Neural progenitor cell (in vitro differentiated cells): ENCODE data around the gene GPR61. TPM values are rescaled to one million over a fixed set of nuclear protein-coding genes. Genes with fewer than 3 reads are reported as not detected.
A peak's percentile ranks its signal among the peaks of the same experiment; 100 is the strongest.

Experiments
- DNase-seq: peaks from one replicate; pipeline ENCODE4 v3.0.0-alpha.2; 2016; ENCODE audit warnings: low spot score
- H2AFZ ChIP-seq: fragments of 200-600 bp; sonication (generic); replicated peaks from 2 replicates; pipeline ENCODE4 v1.6.1; 2016; ENCODE audit warnings: antibody characterized with exemption
- H3F3A ChIP-seq: fragments of 200-600 bp; sonication (generic); 2 replicates; pipeline ENCODE4 v1.6.1; 2016; ENCODE audit warnings: antibody characterized with exemption, low read depth
- H3K27ac ChIP-seq: fragments of 200-600 bp; sonication (generic); 2 replicates; pipeline ENCODE4 v1.5.1; 2016; ENCODE audit warnings: mild to moderate bottlenecking
- H3K27me3 ChIP-seq: fragments of 200-600 bp; sonication (generic); 2 replicates; pipeline ENCODE4 v1.6.1; 2016; ENCODE audit warnings: mild to moderate bottlenecking, moderate library complexity
- H3K36me3 ChIP-seq: fragments of 200-600 bp; sonication (generic); 2 replicates; pipeline ENCODE4 v1.5.1; 2016
- H3K4me1 ChIP-seq: fragments of 200-600 bp; sonication (generic); 2 replicates; pipeline ENCODE4 v1.6.1; 2016; ENCODE audit warnings: mixed run types
- H3K4me2 ChIP-seq: fragments of 200-600 bp; sonication (generic); 2 replicates; pipeline ENCODE4 v1.6.1; 2016
- H3K4me3 ChIP-seq: fragments of 200-600 bp; sonication (generic); 2 replicates; pipeline ENCODE4 v1.5.1; 2016
- H3K79me2 ChIP-seq: fragments of 200-600 bp; sonication (generic); 2 replicates; pipeline ENCODE4 v1.6.1; 2016; ENCODE audit warnings: low read depth
- H3K9ac ChIP-seq: fragments of 200-600 bp; sonication (generic); 2 replicates; pipeline ENCODE4 v1.6.1; 2016
- H3K9me3 ChIP-seq: fragments of 200-600 bp; sonication (generic); 2 replicates; pipeline ENCODE4 v1.5.1; 2016; ENCODE audit warnings: low read depth
- H4K20me1 ChIP-seq: fragments of 200-600 bp; sonication (generic); 2 replicates; pipeline ENCODE4 v1.6.1; 2016; ENCODE audit warnings: low read depth
- H3K27ac Mint-ChIP-seq: 3 replicates; pipeline ENCODE4 v1.8.0; 2021; ENCODE audit warnings: mixed read lengths
- H3K27me3 Mint-ChIP-seq: 2 replicates; pipeline ENCODE4 v1.8.0; 2022; ENCODE audit warnings: low read depth, mild to moderate bottlenecking, inconsistent platforms, moderate library complexity, mixed read lengths; ENCODE audit not compliant: insufficient read depth
- H3K36me3 Mint-ChIP-seq: 3 replicates; pipeline ENCODE4 v1.8.0; 2021; ENCODE audit warnings: mixed read lengths
- H3K4me1 Mint-ChIP-seq: 3 replicates; pipeline ENCODE4 v1.8.0; 2021; ENCODE audit warnings: mixed read lengths
- H3K4me3 Mint-ChIP-seq: 3 replicates; pipeline ENCODE4 v1.8.0; 2021; ENCODE audit warnings: mild to moderate bottlenecking, moderate library complexity, mixed read lengths
- H3K9me3 Mint-ChIP-seq: 3 replicates; pipeline ENCODE4 v1.8.0; 2020; ENCODE audit warnings: mixed read lengths
- EZH2 ChIP-seq: fragments of 200-600 bp; sonication (generic); IDR thresholded peaks from 2 replicates; pipeline ENCODE4 v1.6.1; 2017; ENCODE audit warnings: antibody characterized with exemption, mild to moderate bottlenecking, moderate library complexity
- EZH2phosphoT487 ChIP-seq: fragments of 200-600 bp; sonication (generic); IDR thresholded peaks from 2 replicates; pipeline ENCODE4 v1.6.1; 2017; ENCODE audit warnings: antibody characterized with exemption
- total RNA-seq: library from RNA; depleted of rRNA; stranded (reverse); fragments of >200 nt; gene quantifications from 2 replicates; pipeline ENCODE4 v1.2.3, GENCODE V29; 2015; ENCODE audit warnings: low replicate concordance
- TF ChIP-seq, protein P1 (sequence below): fragments of 200-600 bp; sonication (generic); IDR thresholded peaks from 2 replicates; pipeline ENCODE4 v1.5.1; 2017; ENCODE audit warnings: antibody characterized with exemption, mild to moderate bottlenecking

GPR61 gene
- total RNA-seq, 1 donor from 2014 or later: 0.71 TPM

- H3K4me1 ChIP-seq: peaks cover 15% of the 10 kb centered on the region
- no peak overlapping the region for H3K4me3 Mint-ChIP-seq
- H3F3A ChIP-seq: peaks cover 23% of the 10 kb centered on the region
- peaks cover 5% of the 10 kb centered on the region for H3K36me3 Mint-ChIP-seq
- no peak overlapping the region for H3K9ac ChIP-seq
- H3K79me2 ChIP-seq: no peaks in the 10 kb centered on the region
- no peak overlapping the region for H3K27ac ChIP-seq
- TF ChIP-seq EZH2phosphoT487: no peak
- no peak for TF ChIP-seq EZH2
- TF ChIP-seq, protein P1, sequence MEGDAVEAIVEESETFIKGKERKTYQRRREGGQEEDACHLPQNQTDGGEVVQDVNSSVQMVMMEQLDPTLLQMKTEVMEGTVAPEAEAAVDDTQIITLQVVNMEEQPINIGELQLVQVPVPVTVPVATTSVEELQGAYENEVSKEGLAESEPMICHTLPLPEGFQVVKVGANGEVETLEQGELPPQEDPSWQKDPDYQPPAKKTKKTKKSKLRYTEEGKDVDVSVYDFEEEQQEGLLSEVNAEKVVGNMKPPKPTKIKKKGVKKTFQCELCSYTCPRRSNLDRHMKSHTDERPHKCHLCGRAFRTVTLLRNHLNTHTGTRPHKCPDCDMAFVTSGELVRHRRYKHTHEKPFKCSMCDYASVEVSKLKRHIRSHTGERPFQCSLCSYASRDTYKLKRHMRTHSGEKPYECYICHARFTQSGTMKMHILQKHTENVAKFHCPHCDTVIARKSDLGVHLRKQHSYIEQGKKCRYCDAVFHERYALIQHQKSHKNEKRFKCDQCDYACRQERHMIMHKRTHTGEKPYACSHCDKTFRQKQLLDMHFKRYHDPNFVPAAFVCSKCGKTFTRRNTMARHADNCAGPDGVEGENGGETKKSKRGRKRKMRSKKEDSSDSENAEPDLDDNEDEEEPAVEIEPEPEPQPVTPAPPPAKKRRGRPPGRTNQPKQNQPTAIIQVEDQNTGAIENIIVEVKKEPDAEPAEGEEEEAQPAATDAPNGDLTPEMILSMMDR: no peak
- H3K27ac Mint-ChIP-seq: no peak overlapping the region
- no peaks in the 10 kb centered on the region for H3K36me3 ChIP-seq
- H3K4me2 ChIP-seq: no peak overlapping the region
- peaks cover 7% of the 10 kb centered on the region for H4K20me1 ChIP-seq
- no peak overlapping the region for H3K4me3 ChIP-seq
- H3K27me3 Mint-ChIP-seq: peaks cover 2% of the 10 kb centered on the region
- H3K9me3 ChIP-seq: no peaks in the 10 kb centered on the region
- H2AFZ ChIP-seq: no peak overlapping the region
- H3K9me3 Mint-ChIP-seq: no peaks in the 10 kb centered on the region
- H3K27me3 ChIP-seq: no peaks in the 10 kb centered on the region
- DNase-seq: no peak
- peaks cover 55% of the 10 kb centered on the region for H3K4me1 Mint-ChIP-seq
Observed at GRCh38 chr1:109500941-109501381, 38.7 kb upstream of the GPR61 start.

DNA sequence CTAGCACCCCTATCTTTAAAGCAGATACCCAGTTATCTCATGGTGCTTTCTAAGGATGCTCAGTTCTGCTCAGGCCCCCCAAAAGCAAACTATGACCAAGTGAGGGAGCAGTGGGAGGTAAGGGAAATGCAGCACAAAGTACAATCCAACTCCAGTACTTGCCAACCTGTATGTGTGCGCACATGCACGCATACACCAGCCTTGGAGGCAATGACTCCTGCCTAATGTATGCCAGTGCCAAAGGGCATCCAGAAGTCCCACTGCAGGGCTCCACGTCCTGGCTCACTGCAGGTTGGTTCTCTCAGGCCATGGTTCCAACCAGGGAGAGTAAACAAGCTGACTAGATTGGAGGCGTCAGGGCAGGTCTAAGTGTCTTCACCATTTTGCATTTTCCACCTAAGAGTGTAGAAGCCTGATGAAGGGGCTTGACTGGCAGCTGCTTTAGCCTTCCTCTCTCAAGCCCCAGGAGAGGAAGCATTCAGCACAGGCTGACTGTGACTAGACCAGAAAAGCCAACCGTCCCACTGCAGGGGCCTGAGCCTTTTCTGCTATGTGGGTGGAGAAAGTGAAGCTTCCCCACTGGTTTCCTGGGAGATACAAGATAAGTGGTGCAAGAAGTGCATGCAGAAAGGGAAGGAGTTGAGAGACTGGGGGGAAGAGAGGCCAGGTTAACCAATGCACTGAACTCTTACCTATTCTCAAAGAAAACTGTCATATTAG, 37.9 kb upstream of the GPR61 start:
- Mint-ChIP-seq H3K36me3 (no peaks in the 10 kb centered on the region), H3K27me3 (no peaks in the 10 kb centered on the region), H3K9me3 (no peaks in the 10 kb centered on the region), H3K4me1 (peaks cover 55% of the 10 kb centered on the region), H3K4me3 (peak overlapping the region; percentile 52), H3K27ac (peak overlapping the region; percentile 15)
- no peak for DNase-seq
- H3K9me3 ChIP-seq: no peaks in the 10 kb centered on the region
- H3K4me3 ChIP-seq: no peak overlapping the region
- no peak overlapping the region for H3K27ac ChIP-seq
- H3K4me2 ChIP-seq: no peak overlapping the region
- peaks cover 23% of the 10 kb centered on the region for H3F3A ChIP-seq
- no peaks in the 10 kb centered on the region for H3K27me3 ChIP-seq
- no peaks in the 10 kb centered on the region for H3K36me3 ChIP-seq
- H4K20me1 ChIP-seq: peaks cover 7% of the 10 kb centered on the region
- peaks cover 15% of the 10 kb centered on the region for H3K4me1 ChIP-seq
- no peak overlapping the region for H2AFZ ChIP-seq
- H3K79me2 ChIP-seq: no peaks in the 10 kb centered on the region
- TF ChIP-seq EZH2 (no peak), EZH2phosphoT487 (no peak)
- TF ChIP-seq, protein P1: no peak
- H3K9ac ChIP-seq: no peak overlapping the region

DNA sequence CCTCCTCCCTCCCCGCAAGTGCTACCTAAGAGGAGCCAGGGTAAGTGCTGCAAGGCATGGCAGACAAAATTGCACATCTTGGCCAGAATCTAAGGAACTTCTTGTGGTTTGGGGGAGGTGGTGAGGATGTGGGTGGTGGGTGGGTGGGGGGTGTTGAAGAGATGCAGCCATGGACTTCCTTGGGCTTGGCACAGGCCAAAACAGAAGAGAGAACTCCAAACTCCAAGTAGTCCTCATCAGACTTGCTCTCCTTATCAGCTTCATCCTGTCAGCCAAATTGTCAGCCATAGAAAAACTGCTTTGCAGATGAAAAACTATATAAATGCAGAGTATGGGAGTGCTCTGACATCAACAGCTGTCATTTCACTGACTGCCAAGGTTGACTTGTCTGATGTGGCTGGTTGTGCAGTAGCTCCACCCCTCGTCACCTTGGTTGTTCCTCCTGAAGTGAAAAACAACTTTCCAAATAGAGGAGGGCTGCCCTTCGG, 37.3 kb upstream of the GPR61 start:
- H3K79me2 ChIP-seq: no peaks in the 10 kb centered on the region
- peaks cover 13% of the 10 kb centered on the region for H3K4me1 ChIP-seq
- H3K27me3 ChIP-seq: no peaks in the 10 kb centered on the region
- H3K27ac ChIP-seq: no peak overlapping the region
- no peak overlapping the region for H2AFZ ChIP-seq
- no peaks in the 10 kb centered on the region for H3K9me3 ChIP-seq
- peaks cover 7% of the 10 kb centered on the region for H4K20me1 ChIP-seq
- TF ChIP-seq EZH2 (no peak), EZH2phosphoT487 (no peak)
- TF ChIP-seq, protein P1: no peak
- no peak for DNase-seq
- H3K4me2 ChIP-seq: no peak overlapping the region
- Mint-ChIP-seq H3K36me3 (no peaks in the 10 kb centered on the region), H3K4me3 (no peak overlapping the region), H3K9me3 (no peaks in the 10 kb centered on the region), H3K4me1 (peaks cover 54% of the 10 kb centered on the region), H3K27ac (no peak overlapping the region), H3K27me3 (no peaks in the 10 kb centered on the region)
- no peak overlapping the region for H3K9ac ChIP-seq
- peaks cover 22% of the 10 kb centered on the region for H3F3A ChIP-seq
- H3K4me3 ChIP-seq: no peak overlapping the region
- H3K36me3 ChIP-seq: no peaks in the 10 kb centered on the region
